HG02870 (cell line): ENCODE measurements around the gene LRRC4C.

ENCODE experiments used
- ATAC-seq: cut with Tn5 transposase; IDR thresholded peaks from one replicate; pipeline ENCODE4 v1.9.1; 2021; ENCODE audit warnings: mild to moderate bottlenecking, moderate library complexity; ENCODE audit not compliant: unreplicated experiment

LRRC4C gene

DNA sequence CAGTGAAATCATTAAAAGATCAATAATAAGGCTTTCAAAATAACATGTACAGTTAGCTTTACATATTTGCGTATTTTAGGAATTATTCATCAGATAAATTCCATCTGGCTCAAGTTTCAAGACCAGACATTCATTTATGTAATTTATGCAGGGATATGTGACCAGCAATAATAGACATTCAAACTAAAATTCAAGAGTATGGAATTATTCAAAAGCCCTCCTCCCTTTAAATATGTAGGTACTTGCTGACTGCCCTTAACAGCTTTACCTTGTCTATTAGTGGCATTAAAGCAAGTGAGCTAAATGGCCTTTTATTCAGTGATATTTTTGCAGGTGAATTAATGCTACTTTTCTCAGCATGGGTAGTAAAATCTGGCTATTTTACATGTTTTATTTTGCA is 126.1 kb downstream of the LRRC4C start:
- no peak for ATAC-seq

DNA sequence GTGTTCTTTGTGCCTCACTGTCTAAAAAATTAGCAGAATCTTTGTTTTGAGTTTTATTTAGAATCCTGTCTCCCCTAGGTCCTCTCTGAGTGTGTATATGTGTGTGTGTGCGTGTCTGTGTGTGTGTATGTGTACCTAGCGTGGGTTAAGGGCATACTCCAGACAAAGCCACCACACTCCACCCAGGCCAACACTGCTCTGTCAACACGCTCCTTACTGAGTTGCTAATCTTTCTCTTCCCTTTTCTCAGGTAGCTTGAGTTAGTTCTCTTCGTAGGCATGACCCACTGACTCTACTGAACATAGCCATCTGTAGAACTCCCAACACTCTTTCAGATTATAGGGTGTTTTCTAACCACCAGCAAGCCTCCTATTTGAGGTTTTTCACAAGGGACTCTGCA is 131.1 kb downstream of the LRRC4C start:
- ATAC-seq = no peak

DNA sequence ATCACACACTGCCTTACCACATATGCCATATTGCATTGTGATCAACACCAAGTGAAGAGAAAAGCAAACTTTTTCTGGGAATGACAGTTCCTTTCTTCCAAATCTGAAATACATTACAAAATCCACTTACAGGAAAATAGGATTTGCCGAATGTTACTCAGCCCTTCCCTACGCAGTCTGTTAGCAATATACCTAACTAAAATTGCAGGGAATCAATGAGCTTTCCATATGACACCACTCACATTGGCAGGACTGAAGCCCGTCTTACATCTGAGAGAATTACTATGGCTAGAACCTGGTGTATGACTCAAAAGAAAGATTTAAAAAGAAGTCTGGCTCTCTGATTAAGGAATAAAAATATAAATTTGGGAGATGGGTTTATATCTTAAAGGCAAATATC is 136.0 kb downstream of the LRRC4C start:
- ATAC-seq = no peak

DNA sequence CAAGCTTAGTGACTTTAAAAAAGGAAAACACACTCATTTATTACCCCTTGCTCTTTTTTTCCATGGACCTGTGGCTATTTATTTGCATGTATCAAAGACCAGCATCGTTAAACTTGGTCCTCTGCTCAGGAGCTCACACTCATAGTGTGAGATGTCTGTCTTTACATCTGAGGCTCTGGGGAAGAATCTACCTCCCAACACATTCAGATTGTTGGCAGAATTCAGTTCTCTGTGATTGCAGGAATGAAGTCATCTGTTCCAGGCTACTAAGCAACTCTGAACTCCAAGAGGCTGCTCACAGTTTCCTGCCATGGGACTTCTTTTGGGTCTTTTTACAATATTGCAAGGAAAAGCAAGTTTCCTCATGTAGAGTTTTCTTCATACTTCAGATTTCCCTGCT is 138.8 kb downstream of the LRRC4C start:
- no peak for ATAC-seq

DNA sequence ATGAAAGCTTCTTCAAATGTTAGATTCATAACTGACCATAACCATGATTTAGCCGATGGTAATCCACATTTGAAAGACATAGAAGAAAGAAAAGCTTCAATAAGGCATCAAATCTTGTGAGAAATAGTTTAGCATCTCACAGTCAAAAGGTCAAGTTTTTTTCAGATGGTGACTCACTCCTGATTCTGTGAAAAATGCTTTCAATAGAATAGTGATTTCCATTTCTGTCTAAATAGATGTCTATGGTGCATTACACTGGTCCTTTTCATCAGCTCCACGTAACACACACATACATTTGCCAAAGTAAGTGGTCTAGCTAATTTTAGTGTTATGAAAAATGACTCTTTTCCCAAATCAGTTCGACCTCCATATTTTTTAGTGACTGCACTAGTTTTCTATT is 139.2 kb downstream of the LRRC4C start:
- ATAC-seq = no peak

DNA sequence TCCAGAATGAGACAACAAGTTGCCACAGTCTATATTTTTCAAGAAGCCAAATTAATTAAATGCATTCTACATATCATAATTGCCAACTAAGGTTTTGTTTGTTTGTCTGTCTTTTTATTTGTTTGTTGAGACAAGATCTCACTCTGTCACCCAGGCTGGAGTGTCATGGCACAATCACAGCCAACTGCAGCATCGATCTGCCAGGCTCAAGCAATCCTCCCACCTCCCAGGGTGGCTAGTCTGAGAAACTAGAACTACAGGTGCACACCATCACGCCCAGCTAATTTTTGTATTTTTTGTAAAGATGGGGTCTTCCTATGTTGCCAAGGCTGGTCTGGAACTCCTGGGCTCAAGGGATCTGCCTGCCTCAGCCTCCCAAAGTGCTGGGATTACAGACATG is 140.0 kb downstream of the LRRC4C start:
- ATAC-seq = no peak

DNA sequence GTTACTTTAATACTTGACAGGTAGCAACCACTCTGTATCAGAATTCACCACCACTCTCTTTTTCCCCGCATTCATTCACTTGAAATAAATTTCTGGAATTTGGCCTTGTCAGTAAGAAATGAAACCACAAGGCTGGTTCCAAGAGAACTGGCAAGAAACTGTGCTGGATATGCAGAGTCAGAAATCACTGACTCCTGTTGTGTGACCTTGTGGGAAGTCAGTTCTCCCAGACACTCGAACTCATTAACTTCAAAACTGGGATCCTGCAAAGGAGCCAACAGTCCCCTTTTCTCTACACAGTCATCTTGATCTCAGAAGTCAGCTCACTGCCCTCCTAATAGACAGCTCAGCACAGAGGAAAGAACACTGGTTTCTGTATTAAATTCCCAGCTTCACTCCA is 142.7 kb downstream of the LRRC4C start:
- ATAC-seq = no peak

DNA sequence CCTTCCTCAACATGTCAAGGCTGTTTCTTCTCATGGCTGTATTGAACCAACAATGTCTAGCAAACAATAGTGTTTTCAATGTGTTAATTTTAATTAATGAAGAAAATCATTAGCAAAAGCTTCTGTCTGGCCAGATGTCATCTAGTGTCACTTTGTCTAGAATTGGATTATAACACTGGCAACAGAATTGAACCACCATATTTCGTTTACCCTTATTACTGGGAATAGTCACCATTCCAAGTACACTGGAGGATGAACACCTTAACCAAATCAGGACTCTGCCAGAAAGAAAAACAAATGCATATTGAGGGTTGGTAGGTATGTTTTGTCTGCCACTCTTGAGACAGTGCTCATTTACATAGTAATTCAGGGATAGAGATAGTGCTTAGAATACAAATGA is 146.2 kb downstream of the LRRC4C start:
- no peak for ATAC-seq

DNA sequence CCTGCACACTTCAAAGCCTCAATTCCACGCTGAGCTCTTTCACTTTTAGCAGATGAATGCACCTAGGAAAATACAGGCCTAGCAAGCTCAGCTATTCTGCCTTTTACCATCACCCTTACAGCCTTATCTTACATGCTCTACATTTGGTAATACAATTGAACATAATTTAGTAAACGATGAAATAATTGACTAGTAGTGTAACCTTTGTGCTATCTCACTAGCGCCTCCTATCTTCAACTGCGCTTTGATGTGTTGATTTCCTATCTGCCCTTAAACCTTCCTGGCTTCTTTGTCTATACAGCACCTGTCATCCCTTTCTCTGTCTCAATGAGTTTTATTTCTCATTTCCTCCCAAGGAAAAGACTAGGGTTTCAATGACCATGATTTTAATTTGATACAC is 149.7 kb downstream of the LRRC4C start:
- ATAC-seq = peak; percentile 19

DNA sequence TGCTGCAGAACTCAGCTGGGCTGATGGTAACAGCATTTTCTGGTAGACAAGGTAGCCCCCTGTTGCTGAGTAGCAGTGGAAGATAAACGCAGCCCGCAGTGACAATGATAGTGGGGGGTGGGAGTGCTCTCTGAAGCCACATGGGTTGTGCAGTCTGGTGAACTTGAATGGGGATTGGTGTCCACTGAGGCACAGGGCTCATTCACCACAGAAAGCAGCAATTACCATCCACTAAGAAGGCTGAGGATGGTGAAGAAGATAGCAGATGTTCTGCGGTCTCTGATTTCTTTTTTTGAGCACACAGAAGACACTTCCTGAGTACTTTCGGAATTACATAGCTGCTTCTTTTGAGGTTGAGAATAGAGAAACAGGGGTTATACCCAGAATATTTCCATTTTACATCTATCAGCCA is 150.3 kb downstream of the LRRC4C start:
- ATAC-seq = peak; percentile 62

DNA sequence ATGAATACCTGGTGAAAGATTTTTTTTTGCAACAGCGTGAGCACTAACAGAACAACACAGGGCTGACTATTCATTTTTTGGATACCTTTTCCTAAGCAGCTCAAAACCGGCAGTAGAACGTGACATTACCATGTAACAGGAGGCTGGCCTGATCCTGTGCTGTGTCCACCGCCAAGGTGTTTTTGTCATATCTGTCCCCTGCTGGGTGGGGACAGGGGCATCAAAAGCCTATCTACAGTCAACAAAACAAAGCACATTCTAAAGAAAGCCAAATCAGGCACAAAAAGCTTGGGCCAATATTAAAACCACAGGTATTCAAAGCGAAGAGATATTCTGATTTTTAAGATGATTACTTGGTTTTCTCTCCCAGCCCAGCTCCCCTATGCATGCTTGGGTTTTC is 151.2 kb downstream of the LRRC4C start:
- ATAC-seq = no peak

DNA sequence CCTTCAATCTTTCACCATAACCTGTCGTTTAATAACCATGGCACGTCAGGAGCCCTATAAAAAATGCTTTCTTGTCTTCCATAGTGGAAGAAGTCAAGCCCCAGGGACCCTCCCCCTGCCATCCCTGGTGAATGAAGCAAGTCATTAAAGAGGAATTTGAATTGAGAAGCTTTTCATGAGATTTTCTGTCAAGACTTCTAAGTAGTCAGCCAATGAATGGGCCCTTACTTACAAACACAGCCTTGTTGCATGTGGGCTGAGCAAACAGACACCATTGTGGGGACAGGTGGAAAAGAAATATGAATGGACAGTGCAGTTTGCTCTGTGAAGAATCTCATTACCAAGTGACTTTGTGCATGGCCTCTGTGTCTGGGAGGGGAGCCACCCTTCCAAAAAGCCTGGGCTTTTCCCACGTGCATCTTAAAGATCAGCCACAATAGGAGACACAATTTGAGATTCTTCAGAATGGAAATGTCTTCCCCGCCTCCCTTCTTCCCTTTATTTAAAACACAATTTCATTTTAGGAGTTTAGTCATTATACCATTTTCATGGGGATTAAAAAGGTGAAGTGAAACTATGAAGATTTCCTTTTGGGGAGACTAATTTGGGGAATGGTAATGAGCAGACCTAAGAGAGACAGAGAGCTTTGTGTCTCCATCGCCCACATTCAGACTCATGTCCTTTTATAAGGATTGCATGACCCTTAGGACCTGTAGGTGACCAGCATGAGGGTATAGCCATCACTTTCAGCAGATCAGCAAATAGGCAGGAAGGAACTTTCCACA is 152.0 kb downstream of the LRRC4C start:
- ATAC-seq = no peak

DNA sequence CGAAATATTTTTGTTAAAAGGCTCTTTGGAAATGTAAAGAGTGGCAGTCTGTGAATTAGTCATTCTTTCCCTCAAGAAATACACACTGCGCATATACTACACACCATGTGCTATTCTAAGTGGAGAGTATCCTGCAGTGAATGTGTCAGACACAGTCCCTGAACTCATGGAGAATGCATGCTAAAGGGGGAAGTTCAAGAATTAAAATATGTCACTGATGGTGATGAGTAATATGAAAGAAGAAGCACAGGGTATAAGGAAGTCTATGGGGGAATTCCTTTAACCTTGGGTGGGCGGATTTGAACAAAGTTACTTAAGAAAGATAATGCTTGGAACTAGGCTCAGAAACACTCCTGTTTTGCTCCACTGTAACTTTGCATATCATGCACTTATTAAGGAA is 153.0 kb downstream of the LRRC4C start:
- no peak for ATAC-seq

DNA sequence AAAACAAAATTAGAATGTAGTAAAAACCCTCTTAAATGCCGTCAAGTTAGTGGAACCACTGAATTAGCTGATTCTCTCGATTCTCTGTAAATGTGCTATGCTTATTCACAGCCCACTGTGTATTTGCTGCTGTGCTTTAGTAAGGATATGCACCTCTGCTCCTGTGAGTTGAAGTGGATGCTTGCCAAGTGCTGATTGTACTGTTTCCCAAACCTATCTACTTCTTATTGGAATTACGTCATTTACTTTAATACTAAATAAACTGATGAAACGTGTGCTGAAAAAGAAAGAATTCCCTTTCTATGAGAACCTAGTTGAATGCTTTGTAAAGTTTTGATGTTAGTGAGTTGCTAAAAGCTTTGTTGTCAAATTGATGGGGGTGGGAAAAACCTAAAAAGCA is 158.4 kb downstream of the LRRC4C start:
- no peak for ATAC-seq

DNA sequence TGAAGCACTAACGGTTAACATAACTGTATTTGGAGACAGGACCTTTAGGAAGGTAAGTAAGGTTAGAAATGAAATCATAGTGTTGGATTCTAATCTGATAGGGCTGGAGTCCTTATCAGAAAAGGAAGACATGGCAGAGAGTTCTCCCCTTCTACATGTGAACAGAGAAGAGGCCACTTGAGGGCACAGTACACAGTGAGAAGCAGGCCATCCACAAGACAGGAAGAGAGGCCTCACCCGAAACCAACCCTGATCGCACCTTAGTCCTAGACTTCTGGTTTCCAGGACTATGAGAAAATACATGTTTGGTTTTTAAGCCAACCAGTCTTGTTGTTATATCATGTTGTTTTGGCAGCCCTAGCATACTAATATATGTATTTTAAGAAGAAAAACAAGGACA is 170.0 kb downstream of the LRRC4C start:
- ATAC-seq = no peak

DNA sequence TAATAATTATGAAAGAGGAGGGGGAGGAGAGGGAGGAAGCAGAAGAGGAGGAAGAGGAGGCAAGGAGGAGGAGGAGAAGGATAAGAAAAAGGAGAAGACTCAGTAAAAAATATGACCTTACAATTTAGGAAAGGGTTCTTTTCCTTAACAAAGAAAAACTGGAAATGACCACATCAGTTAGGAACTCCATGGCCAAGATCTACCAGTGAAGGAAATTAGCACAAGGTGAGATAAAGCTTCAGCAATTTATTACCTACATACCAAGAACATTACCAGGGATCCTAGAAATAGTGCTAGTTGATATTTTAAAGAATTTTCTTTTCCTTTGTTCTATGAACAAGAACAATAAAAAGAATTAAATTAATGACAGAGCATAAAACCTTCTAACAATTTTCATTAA is 172.7 kb downstream of the LRRC4C start:
- ATAC-seq = no peak

DNA sequence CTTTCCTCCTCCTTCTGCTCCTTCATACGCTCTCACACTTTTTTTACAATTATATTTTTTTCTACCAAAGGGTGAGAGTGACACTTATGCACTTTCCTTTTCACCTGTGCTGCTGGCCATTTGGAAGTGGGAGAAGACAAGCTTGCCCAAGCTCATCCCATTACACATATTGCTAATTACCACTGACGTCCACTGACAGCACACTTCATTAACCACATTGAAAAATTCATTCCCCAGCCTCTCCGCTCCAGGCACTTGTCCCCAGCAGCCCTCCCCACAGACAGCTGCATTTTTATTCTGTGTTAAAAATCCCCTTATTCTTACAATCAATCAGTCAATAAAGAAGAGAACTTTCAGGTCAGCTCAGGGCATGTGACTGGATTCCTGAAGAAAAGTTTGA is 175.1 kb downstream of the LRRC4C start:
- no peak for ATAC-seq

DNA sequence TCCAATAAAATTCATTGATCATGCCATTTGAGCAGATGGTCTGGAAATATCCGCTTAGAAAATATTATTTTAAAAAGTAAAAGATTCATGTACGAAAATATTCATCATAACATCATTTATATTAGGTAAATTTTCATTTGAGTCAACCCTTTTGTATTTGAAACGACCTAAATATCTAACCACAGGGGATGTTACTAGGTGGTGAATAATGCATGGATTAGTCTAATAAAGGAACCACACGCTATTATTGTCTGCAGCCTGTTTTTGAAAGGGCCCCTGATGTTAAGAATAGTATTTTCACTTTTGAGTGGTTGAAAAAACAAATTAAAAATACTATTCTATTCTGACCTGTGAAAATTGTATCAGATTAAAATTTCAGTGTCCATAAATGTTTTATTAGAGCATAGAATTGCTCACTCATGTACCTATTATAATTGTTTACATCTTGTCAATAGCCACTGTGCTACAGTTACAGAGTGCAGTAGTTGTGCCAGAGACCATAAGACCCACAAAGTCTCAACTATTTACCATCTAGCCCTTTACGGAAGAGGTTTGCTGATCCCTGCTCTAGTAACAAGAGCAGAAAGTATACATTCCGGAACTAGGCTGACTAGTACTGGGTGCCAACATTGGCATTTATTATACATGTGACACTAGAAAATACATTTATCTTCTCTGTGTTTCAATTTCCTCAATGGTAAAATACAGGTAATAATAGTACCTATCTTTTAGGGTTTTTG is 176.1 kb downstream of the LRRC4C start:
- no peak for ATAC-seq

DNA sequence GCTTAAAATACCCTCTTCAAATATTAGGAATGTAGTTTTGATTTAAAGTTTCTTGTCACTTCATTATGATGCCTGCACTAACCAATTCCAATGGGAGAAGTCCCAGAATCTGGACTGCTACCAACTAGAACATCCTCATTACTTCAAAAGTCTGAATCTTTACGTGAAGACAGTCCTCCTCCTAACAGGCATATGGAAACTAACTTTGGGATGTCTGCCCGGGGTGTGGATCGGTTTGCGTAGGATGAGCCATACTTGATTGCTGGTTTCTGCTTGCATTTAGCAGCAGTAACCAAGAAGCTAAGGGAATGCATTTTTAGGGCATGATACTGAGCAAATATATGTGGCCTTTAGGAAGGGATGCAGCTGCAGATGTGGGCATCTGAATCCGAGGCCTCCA is 177.1 kb downstream of the LRRC4C start:
- no peak for ATAC-seq

DNA sequence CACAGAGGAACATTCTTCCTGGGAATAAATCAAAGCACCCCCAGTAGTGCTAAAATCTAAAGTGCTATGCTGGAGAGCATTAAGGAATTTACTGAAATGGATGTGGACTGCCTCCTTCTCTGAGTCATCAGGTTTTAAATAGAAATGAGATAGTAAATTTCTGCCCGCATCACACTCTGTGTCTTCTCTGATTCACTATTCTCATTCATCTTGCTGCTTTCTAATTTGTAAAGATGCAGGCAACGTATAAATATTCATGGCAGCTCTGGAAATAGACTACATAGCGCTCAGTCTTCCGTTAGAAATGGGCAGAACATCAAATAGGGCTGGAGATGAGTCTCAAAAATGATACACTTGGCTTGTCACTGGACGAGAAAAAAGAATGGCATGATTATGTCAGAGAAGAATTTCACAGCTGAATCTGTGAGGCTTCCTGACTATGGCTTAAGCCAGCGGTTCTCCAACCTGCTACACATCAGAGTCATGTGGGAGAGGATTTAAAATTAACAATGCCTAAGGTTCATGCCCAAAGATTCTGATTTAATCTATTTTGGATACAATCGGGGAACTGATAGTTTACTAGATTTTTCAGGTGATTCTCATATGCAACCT is 178.2 kb downstream of the LRRC4C start:
- ATAC-seq = no peak

DNA sequence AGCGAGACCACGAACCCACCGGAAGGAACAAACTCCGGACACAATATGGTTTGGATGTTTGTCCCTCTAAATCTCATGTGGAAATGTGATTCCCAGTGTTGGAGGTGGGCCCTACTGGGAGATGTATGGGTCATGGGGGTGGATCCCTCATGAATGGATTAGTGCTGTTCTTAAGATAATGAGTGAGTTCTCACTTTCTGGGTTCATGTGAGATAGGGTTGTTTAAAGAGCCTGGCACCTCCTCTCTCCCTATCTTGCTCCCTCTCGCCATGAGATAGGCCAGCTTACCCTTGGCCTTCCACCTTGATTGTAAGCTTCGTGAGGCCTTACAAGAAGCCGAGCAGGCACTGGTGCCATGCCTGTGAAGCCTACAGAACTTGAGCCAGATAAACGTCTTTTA is 184.6 kb downstream of the LRRC4C start:
- no peak for ATAC-seq

DNA sequence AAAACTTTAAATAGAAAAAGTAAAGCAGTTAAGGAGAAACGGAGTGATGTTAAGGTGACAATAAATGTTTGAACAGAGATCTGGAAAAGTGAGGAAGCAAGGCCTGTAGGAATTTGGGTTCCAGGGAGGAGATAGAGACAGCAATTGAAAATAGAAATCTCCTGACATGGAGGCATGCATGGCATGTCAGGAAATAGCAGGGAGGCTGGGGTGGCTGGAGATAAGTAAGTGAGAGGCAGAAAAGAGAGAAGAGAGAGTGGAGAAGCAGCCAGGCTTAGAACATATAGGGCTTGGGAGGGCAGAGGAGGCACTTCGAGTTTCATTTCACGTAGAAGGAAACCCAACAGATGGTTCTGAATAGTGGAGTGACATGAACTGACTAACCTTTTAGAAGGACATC is 185.5 kb downstream of the LRRC4C start:
- ATAC-seq = no peak
